GM12878 (cell line): Measurements from ENCODE around the gene DPF3. TPM values are rescaled to one million over a fixed set of nuclear protein-coding genes. Genes with fewer than 3 reads are reported as not detected.

Source experiments
- ATAC-seq: fragments of 200-7000 bp; cut with Tn5 transposase; 3 replicates; pipeline ENCODE4 v1.9.1; 2020; ENCODE audit warnings: mild to moderate bottlenecking, moderate library complexity
- BruUV-seq: library from RNA; stranded (reverse); fragments of 400-500 nt; replicated peaks from 2 replicates; lab custom pipeline; 2021; lab: Mats Ljungman, UMichigan
- CTCF ChIA-PET: fragments of 300-600 bp; sonication (Branson Sonifier 250); formaldehyde crosslinking; extraction: SDS; loops from one replicate; lab custom pipeline; 2021; ENCODE audit warnings: inconsistent platforms; lab: Yijun Ruan, JAX
- POLR2A ChIA-PET: fragments of 350-600 bp; formaldehyde crosslinking; extraction: SDS; loops from one replicate; lab custom pipeline; 2021; ENCODE audit warnings: inconsistent platforms; lab: Charles Lee
- RAD21 ChIA-PET: fragments of 300-600 bp; sonication (Branson Sonifier 250); formaldehyde crosslinking; loops from one replicate; lab custom pipeline; 2023; ENCODE audit warnings: antibody characterized with exemption; ENCODE audit not compliant: unreplicated experiment; lab: Charles Lee
- SMC1A ChIA-PET: fragments of 300-600 bp; sonication (Branson Sonifier 250); formaldehyde crosslinking; loops from one replicate; lab custom pipeline; 2023; ENCODE audit not compliant: unreplicated experiment, uncharacterized antibody; lab: Charles Lee
- DNase-seq: peaks from one replicate; pipeline ENCODE4 v3.0.0-alpha.2; 2011; ENCODE audit warnings: low read depth, low spot score
- FAIRE-seq: peaks from 3 replicates; lab custom pipeline; 2011; peaks lifted over from hg19 to GRCh38; lab: Jason Lieb, UNC
- H2AFZ ChIP-seq: 2 replicates; pipeline ENCODE4 v1.6.0; 2011; ENCODE audit warnings: low read depth, low read length, control low read depth; ENCODE audit not compliant: control insufficient read depth
- H3K27ac ChIP-seq: 2 replicates; pipeline ENCODE4 v1.5.1; 2011; ENCODE audit warnings: control low read depth; ENCODE audit not compliant: control insufficient read depth, insufficient read depth
- H3K27me3 ChIP-seq, 2 experiments: replicated peaks in 1 of 2; 2 replicates each; pipeline versions ENCODE4 v1.6.0 to v1.6.1; 2011; ENCODE audit warnings: low read length in 1 of 2; ENCODE audit not compliant: control insufficient read depth in 2 of 2, insufficient read depth in 2 of 2
- H3K36me3 ChIP-seq, 2 experiments: 2 replicates each; pipeline ENCODE4 v1.5.1; 2011; ENCODE audit warnings: low read length in 1 of 2; ENCODE audit not compliant: control insufficient read depth in 2 of 2, insufficient read depth in 2 of 2
- H3K4me1 ChIP-seq: 2 replicates; pipeline ENCODE4 v1.6.1; 2011; ENCODE audit warnings: mild to moderate bottlenecking, low read length, moderate library complexity, mixed read lengths; ENCODE audit not compliant: control insufficient read depth, insufficient read depth
- H3K4me2 ChIP-seq: 2 replicates; pipeline ENCODE4 v1.6.0; 2011; ENCODE audit warnings: control low read depth; ENCODE audit not compliant: control insufficient read depth, insufficient read depth
- H3K4me3 ChIP-seq: fragments of 200-600 bp; sonication (generic); 2 replicates; pipeline ENCODE4 v1.5.1; 2016
- H3K79me2 ChIP-seq: 2 replicates; pipeline ENCODE4 v1.6.0; 2011; ENCODE audit warnings: low read length; ENCODE audit not compliant: control insufficient read depth, insufficient read depth
- H3K9ac ChIP-seq: 2 replicates; pipeline ENCODE4 v1.8.0; 2011; ENCODE audit warnings: low read length, control low read depth, mixed read lengths; ENCODE audit not compliant: control insufficient read depth, insufficient read depth
- H3K9me3 ChIP-seq: replicated peaks from 3 replicates; pipeline ENCODE4 v1.5.1; 2011; ENCODE audit warnings: mild to moderate bottlenecking, low read length; ENCODE audit not compliant: control insufficient read depth, insufficient read depth
- H4K20me1 ChIP-seq: 2 replicates; pipeline ENCODE4 v1.6.0; 2011; ENCODE audit not compliant: control insufficient read depth, insufficient read depth
- ATF7 ChIP-seq: fragments of 450-650 bp; IDR thresholded peaks from 2 replicates; pipeline ENCODE4 v1.6.1; 2016; ENCODE audit warnings: low read depth, mild to moderate bottlenecking
- FOXK2 ChIP-seq: fragments of 450-650 bp; IDR thresholded peaks from 2 replicates; pipeline ENCODE4 v1.6.1; 2017; ENCODE audit warnings: mild to moderate bottlenecking, moderate library complexity
- GATAD2B ChIP-seq: fragments of 450-650 bp; conservative IDR thresholded peaks from 2 replicates; pipeline ENCODE4 v1.6.1; 2017; ENCODE audit warnings: low read depth, mild to moderate bottlenecking, moderate library complexity
- HCFC1 ChIP-seq: fragments of 150-350 bp; IDR thresholded peaks from 2 replicates; pipeline ENCODE4 v1.6.1; 2014; ENCODE audit warnings: low read length
- HDAC6 ChIP-seq: fragments of 200-600 bp; sonication (generic); IDR thresholded peaks from one replicate; pipeline ENCODE4 v1.8.0; 2017; ENCODE audit warnings: antibody characterized with exemption; ENCODE audit not compliant: unreplicated experiment
- HDGF ChIP-seq: fragments of 450-650 bp; IDR thresholded peaks from 2 replicates; pipeline ENCODE4 v1.6.1; 2016; ENCODE audit warnings: antibody characterized with exemption
- IKZF1 ChIP-seq: fragments of 450-650 bp; conservative IDR thresholded peaks from 2 replicates; pipeline ENCODE4 v1.6.1; 2017; ENCODE audit warnings: antibody characterized with exemption, mild to moderate bottlenecking
- PAX8 ChIP-seq: fragments of 450-650 bp; IDR thresholded peaks from 2 replicates; pipeline ENCODE4 v1.6.1; 2017; ENCODE audit warnings: mild to moderate bottlenecking, moderate library complexity
- RFX5 ChIP-seq: IDR thresholded peaks from 2 replicates; pipeline ENCODE4 v1.6.1; 2011; ENCODE audit warnings: low read depth, low read length, improper control_type of control experiment
- SREBF2 ChIP-seq: IDR thresholded peaks from 2 replicates; pipeline ENCODE4 v1.6.1; 2012; ENCODE audit warnings: mild to moderate bottlenecking, low read length
- TCF7 ChIP-seq: IDR thresholded peaks from 2 replicates; pipeline ENCODE4 v1.6.1; 2014; ENCODE audit warnings: antibody characterized with exemption, borderline replicate concordance
- WGBS: methylation state at CpG from one replicate; pipeline ENCODE4 v1.1.6; 2016; ENCODE audit warnings: low lambda C conversion rate; ENCODE audit not compliant: insufficient replicate concordance, insufficient coverage; ENCODE audit errors: missing lambda C conversion rate; 5-methylcytosine and 5-hydroxymethylcytosine counted together
- in situ Hi-C: fragments of 300-500 bp; cut with MboI; formaldehyde crosslinking; loops from 9 replicates; pipeline ENCODE4 v1.14.3; 2018; ENCODE audit warnings: mixed read lengths
- intact Hi-C: fragments of 100-400 bp; cut with micrococcal nuclease; formaldehyde crosslinking; loops from one replicate; pipeline ENCODE4 v1.14.2; 2022; ENCODE audit not compliant: unreplicated experiment
- polyA plus RNA-seq, 11 experiments: library from polyadenylated mRNA; depleted of rRNA in 4 of 11; unstranded in 6 of 11; stranded (reverse) in 5 of 11; fragments of >200 nt; fragmentation: Nextera tagmentation in 4 of 11; fragmentation: Illumina TruSeq in 1 of 11; extraction: Ambion mirVana in 4 of 11; extraction: Trizol in 1 of 11; gene quantifications; 1 replicate in 1 of 11; 2 replicates in 10 of 11; pipeline versions ENCODE4 v1.2.1 to v1.2.3, GENCODE V29; 2011 to 2016; ENCODE audit warnings: inconsistent platforms in 2 of 11, missing spikeins in 2 of 11, low read depth in 1 of 11
- total RNA-seq, 4 experiments: library from RNA; depleted of rRNA in 3 of 4; stranded (reverse); fragments of >200 nt in 3 of 4; fragmentation: Illumina TruSeq in 1 of 4; extraction: Trizol in 1 of 4; gene quantifications; 2 replicates each; pipeline versions ENCODE4 v1.2.1 to v1.2.3, GENCODE V29; 2013 to 2021
- TF ChIP-seq, protein P1 (sequence below): fragments of 150-350 bp; IDR thresholded peaks from 2 replicates; pipeline ENCODE4 v1.6.1; 2014; ENCODE audit warnings: mild to moderate bottlenecking, low read depth, low read length
- TF ChIP-seq, protein P2 (sequence below): fragments of 450-650 bp; IDR thresholded peaks from 2 replicates; pipeline ENCODE4 v1.6.1; 2014; ENCODE audit warnings: mild to moderate bottlenecking
- TF ChIP-seq, protein P3 (sequence below): IDR thresholded peaks from 2 replicates; pipeline ENCODE4 v1.6.1; 2012; ENCODE audit warnings: low read length, inconsistent platforms

Gene DPF3
- total and polyA plus RNA-seq, 10 of the 15 experiments (the other 5 are each of a cell fraction or from before 2014, with no cell fraction given), result 0.69 to 8.0 (median 2.2) TPM

DNA sequence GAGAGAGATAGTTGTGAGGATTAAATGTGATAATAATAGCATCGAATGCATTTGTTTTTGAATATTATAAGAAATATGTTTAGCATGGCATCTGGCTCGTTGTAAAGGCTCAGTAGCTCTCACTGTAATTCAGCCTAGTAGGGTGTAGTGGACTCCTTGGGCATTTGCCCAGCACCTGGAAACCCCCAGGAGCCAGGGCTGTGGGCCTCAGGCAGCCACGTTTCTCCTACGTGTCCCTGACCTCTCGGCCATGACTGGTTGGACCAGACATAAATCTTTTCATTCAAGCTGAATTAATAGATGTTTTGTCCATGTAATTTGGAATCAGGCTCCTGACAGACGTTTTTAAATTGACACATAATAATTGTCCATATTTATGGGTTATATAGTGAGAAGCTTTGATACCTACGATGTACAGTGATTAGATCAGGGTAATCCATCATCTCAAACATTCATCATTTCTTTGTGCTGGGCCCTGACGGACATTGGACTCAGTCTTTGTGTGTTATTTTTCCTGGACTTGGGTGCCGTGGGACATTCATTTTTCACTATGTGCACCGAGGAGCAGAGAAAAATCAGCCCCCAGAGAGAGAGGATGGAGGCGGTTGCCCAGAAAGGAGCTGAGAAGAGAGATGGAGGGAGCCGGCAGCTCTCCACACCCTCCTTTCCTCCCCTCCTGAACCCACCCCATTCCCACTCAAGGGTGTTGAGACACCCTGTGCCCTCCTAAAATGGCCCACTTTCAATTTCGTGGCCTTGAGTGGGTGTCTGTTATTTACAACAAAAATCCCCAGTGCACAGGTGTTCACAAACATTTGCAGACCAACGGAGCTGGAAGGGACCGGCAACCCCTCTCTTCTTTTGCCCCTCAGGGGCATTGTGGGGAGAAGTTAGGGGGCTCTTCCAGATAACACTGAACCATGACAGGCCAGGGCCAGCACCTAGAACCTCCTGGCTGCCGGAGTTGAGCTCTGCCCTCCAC lies 296.4 kb downstream of the DPF3 start (continued):
- TF ChIP-seq, protein P1, sequence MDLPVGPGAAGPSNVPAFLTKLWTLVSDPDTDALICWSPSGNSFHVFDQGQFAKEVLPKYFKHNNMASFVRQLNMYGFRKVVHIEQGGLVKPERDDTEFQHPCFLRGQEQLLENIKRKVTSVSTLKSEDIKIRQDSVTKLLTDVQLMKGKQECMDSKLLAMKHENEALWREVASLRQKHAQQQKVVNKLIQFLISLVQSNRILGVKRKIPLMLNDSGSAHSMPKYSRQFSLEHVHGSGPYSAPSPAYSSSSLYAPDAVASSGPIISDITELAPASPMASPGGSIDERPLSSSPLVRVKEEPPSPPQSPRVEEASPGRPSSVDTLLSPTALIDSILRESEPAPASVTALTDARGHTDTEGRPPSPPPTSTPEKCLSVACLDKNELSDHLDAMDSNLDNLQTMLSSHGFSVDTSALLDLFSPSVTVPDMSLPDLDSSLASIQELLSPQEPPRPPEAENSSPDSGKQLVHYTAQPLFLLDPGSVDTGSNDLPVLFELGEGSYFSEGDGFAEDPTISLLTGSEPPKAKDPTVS, result no peak
- no peak for TF ChIP-seq ATF7
- peak; percentile 32; the same call in 1 of the 2 replicates for TF ChIP-seq IKZF1
- no peak for TF ChIP-seq HDAC6
- TF ChIP-seq, protein P2, sequence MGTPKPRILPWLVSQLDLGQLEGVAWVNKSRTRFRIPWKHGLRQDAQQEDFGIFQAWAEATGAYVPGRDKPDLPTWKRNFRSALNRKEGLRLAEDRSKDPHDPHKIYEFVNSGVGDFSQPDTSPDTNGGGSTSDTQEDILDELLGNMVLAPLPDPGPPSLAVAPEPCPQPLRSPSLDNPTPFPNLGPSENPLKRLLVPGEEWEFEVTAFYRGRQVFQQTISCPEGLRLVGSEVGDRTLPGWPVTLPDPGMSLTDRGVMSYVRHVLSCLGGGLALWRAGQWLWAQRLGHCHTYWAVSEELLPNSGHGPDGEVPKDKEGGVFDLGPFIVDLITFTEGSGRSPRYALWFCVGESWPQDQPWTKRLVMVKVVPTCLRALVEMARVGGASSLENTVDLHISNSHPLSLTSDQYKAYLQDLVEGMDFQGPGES, result no peak

DNA sequence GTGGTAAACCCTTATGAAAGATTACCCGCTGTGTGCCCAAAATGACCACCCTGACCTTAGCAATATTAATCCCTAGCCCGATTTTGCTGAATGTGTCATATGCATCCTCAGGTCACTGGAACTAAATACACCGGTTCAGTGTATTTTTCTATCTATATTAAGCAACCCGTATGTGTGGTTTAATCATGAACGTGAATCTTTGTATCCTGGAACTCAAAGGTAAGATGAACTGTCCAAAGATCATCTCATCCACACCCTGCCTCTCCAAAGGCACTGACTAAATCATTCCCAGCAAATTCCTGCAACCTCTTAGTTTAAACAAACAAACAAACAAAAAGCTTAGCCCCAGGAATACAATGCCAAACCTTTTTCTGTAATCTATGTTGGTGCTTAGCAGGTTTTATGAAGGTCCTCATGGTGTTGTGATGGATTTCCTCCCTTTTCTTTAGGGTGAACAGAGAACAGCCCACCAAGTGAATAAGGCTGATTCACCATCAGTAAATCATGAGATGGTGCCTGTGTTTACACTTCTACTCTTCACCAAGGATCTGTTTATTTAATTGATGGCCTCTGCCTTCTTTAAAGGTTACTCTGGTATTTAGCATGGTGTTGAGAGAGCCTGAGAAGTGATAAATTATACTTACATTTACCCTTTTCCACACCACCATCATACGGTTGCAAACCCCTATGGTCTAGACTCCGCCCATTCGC lies 298.6 kb downstream of the DPF3 start:
- H3K4me3 ChIP-seq, result no peak overlapping the region
- H2AFZ ChIP-seq, result no peak overlapping the region
- no peak overlapping the region for H3K9ac ChIP-seq
- FAIRE-seq (no peak), DNase-seq (no peak), ATAC-seq (no peak)
- no peak overlapping the region for H3K27ac ChIP-seq
- CTCF ChIA-PET, result interaction anchor here (1.0 to 1.7 kb wide), 4 partner anchors 42 to 308 kb away, joined by 3 to 6 read pairs (median 4); partner anchors contain the start of gene DPF3
- no TSS peak for BruUV-seq
- POLR2A ChIA-PET, result interaction anchor here (0.5 to 0.6 kb wide), 2 partner anchors 118 to 622 kb away, joined by 3 to 4 read pairs; no protein-coding TSS in a partner anchor
- H3K36me3 ChIP-seq, result no peaks in the 10 kb centered on the region
- RAD21 ChIA-PET, result interaction anchor here (1.0 to 1.7 kb wide), 3 partner anchors 42 to 299 kb away, joined by 4 to 5 read pairs (median 4); partner anchors contain the start of gene DPF3
- H3K79me2 ChIP-seq, result no peaks in the 10 kb centered on the region
- intact Hi-C loops, result loop anchor here (2.0 kb wide), 1 partner anchor 77 kb away; no protein-coding TSS in a partner anchor
- H3K27me3 ChIP-seq, result no peaks in the 10 kb centered on the region; a peak in 1 of 4 replicates
- peaks cover 31% of the 10 kb centered on the region for H3K4me1 ChIP-seq
- no peaks in the 10 kb centered on the region for H4K20me1 ChIP-seq
- in situ Hi-C loops, result no loop called here
- 84% methylated on average over 8 of the region's 8 CpGs for WGBS
- SMC1A ChIA-PET, result interaction anchor here (0.6 to 3.0 kb wide), 6 partner anchors 13 to 309 kb away, joined by 3 to 7 read pairs (median 4); no protein-coding TSS in a partner anchor
- H3K9me3 ChIP-seq, result peaks cover under 1% of the 10 kb centered on the region; the same call in 2 of the 3 replicates
- H3K4me2 ChIP-seq, result no peak overlapping the region
- TF ChIP-seq TCF7 (no peak), PAX8 (no peak), HDGF (no peak), RFX5 (no peak), FOXK2 (no peak), IKZF1 (no peak), SREBF2 (no peak), HCFC1 (no peak), GATAD2B (no peak)
- TF ChIP-seq, protein P1, result no peak
- TF ChIP-seq, protein P3, sequence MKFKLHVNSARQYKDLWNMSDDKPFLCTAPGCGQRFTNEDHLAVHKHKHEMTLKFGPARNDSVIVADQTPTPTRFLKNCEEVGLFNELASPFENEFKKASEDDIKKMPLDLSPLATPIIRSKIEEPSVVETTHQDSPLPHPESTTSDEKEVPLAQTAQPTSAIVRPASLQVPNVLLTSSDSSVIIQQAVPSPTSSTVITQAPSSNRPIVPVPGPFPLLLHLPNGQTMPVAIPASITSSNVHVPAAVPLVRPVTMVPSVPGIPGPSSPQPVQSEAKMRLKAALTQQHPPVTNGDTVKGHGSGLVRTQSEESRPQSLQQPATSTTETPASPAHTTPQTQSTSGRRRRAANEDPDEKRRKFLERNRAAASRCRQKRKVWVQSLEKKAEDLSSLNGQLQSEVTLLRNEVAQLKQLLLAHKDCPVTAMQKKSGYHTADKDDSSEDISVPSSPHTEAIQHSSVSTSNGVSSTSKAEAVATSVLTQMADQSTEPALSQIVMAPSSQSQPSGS, result no peak
